ENCODE measurements around the gene KIDINS220.
"Not testable (repeated sequence)": the region's sequence is repeated elsewhere in the genome, so short reads cannot be mapped to it uniquely, and the experiment has no call there.

KIDINS220 gene

GRCh38 chr2:8740136-8740535 is 97.3 kb downstream of the KIDINS220 start:
- no peak for DNase-seq

DNA sequence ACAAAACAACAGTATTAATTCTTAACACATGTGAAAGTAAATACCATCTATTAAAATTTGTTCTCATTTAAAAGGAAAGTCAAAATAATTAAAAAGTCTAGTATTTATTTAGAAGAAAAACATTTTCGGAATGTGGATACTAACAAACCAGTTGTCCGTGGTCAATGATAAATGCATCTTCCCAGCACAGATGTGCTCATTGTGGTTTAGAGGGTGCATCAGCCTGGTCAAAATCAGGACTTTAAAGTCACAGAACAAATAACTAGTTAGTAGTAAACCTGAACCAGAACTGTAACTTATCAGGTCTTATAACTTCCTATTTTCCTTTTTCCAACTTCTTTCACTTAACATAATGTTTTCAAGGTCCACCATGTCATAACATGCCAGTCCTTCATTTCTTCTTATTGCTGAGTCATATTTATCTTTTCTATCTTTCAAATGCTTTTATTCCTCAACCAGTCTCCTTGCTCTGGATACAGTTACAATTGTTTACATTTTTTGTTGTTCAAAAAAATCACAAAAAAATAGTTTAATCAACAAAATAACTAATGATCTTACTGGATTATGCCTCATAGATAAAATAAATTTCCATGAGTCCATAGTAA is 99.7 kb downstream of the KIDINS220 start:
- no peak for DNase-seq

- no peak for DNase-seq
Observed at GRCh38 chr2:8732601-8733000, 104.8 kb downstream of the KIDINS220 start.

GRCh38 chr2:8729939-8730338 is 107.5 kb downstream of the KIDINS220 start:
- DNase-seq, result no peak

DNA sequence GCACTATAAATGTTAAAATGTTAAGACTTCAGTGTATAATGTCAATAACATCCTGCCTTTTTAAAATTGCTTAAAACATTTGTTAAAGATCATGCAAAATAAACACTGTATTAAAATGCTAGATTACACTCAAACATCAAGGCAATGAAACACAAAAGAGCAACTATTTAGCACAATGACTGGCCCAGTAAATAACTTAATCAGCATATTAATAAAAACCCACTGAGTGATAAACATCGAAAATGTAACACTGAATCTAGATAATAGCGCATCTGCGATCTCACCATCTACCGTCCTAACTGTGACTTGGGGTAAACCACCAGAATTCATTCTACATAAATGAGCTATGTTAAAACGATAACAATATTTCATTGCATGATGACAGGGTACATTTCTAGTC is 108.3 kb downstream of the KIDINS220 start:
- DNase-seq, result not testable (repeated sequence)

DNA sequence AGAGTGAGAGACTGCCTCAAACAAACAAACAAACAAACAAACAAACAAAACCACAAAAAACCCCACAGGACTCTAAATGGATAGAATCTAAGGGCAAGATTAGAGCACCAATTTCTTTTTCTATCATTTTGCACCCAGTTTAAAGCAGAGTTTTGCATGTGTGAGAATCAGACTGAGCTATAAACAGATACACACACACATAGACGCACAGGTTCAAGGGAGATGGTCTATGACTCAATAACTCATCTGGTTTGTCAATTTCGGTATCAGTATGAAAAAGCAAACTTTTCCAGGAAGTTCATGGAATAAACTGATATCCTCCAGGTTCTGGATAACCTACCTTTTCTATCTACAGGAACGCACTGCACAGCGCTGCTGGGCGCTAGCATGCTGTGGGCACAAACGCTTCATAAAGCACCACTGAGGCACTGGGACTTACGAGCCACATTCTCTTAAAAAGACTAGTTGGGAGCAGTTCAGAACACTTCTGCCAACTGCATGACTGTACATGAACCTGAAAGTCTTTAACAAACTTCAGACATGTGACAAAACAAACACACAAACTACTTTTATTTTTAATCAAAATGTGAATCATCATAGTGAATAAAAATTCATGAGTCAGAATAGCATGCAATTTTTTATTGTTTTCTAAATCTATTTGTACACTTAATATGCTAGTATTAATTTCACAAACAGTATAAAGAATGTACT is 109.0 kb downstream of the KIDINS220 start:
- DNase-seq, result no peak

GRCh38 chr2:8725838-8726237 is 111.6 kb downstream of the KIDINS220 start:
- no peak for DNase-seq

GRCh38 chr2:8722986-8723385 is 114.4 kb downstream of the KIDINS220 start:
- no peak for DNase-seq

DNA sequence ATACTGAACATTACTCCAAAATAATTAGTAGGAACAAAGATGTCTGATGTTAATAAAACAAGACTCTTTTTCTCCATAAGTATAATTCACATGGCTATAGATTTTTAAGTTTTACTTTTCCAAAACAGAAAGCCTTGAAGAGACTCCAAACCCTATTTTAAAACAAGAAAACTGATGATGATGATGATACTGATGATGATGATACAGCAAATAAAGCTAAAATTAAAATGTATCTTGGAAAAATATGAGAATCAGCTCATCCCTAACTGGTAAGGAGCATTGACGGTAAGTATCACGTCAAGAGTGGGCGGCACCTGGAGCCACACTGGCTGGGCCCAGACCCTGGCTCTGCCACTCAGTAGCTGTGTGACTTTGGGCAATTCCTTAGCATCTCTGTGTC is 116.0 kb downstream of the KIDINS220 start:
- no peak for DNase-seq

DNA sequence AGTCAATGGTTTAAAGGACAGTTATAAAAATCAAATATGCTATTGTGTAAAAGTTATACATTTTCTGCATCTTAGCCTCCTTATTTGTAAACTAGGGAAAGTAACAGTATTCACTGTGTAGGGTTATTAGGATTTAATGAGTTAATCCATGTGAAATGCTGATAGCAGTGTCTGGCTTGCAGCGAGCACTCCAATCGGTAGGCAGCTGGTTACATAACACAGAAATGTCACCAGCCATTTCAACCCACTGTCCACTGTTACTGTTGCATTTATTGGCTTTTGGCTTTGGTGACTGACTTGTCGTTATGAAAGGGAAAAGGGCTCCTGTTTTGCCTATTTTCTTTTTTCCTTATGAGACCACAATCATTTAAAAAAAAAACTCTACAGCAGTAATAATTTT is 116.7 kb downstream of the KIDINS220 start:
- DNase-seq, result no peak

- DNase-seq, result peak; percentile 2
Observed at GRCh38 chr2:8719528-8719927, 117.9 kb downstream of the KIDINS220 start.

DNA sequence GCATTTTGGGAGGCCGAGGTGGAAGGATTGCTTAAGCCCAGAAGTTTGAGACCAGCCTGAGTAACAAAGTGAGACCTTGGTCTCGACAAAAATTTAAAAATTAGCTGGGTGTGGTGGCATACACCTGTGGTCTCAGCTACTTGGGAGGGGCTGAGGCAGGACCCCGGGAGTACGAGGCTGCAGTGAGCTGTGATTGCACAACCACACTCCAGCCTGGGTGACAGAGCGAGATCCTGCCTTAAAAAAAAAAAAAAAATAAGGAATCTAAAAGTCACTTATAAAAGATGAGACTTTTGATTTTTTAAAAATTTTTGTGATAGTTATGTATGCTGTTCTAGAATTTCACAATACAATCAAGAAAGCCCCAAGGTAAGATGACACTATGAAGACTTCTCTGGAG is 122.4 kb downstream of the KIDINS220 start:
- no peak for DNase-seq

DNA sequence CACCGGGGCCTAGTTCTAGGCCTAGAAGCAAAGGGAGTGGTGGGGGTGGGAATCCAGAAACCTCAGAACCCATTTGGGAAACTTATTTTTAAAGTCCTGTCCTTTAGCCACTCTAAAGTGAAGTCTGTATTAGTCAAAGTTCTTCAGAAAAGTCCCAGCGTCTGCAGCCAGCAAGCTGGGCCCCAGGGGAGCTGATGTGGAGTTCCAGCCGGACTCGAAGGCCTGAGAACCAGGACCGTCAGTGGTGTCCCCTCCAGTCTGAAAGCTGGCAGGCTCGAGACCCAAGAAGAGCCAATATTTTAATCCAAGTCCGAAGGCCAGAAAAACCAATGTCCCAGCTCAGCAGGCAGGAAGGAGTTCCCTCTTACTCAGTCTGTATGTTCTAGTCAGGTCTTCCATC is 123.1 kb downstream of the KIDINS220 start:
- DNase-seq, result no peak

GRCh38 chr2:8710951-8711350 is 126.5 kb downstream of the KIDINS220 start:
- no peak for DNase-seq

DNA sequence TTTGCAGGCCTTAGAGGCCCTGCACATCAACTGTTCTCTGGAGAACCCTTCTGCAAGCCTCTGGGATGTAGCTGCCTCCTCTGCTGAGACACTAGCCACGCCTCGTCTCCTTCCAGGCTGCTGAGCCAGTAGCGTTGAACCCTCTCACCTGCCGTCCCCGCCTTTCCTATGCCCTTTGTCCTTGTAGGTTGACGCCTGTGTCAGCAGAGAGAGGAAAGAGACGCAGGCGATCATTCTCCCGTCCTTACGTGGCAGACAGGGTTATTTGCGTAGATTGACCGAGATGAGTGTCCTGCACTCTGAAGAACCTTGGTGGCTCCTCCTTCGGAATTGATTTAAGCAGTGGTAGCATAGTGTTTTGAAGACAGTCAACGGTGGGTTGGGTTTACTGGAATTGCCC is 127.8 kb downstream of the KIDINS220 start:
- no peak for DNase-seq

DNA sequence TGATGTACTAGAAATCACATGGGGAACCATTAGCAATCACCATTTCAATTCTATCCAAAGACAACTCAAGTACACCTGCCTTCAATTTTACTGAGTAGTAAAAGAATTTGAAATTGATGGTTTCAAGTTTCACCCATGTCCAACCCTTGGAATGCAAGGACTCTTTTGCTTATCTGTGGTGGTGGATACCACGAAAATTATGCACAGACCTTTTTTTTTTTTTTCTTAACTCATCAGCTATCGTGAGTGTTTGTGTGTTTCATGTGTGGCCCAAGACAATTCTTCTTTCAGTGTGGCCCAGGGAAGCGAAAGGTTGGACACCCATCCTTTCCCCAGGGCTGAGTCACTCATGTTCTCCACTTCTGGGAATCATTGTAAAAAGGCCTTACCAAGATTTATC is 132.5 kb downstream of the KIDINS220 start:
- DNase-seq, result no peak

DNA sequence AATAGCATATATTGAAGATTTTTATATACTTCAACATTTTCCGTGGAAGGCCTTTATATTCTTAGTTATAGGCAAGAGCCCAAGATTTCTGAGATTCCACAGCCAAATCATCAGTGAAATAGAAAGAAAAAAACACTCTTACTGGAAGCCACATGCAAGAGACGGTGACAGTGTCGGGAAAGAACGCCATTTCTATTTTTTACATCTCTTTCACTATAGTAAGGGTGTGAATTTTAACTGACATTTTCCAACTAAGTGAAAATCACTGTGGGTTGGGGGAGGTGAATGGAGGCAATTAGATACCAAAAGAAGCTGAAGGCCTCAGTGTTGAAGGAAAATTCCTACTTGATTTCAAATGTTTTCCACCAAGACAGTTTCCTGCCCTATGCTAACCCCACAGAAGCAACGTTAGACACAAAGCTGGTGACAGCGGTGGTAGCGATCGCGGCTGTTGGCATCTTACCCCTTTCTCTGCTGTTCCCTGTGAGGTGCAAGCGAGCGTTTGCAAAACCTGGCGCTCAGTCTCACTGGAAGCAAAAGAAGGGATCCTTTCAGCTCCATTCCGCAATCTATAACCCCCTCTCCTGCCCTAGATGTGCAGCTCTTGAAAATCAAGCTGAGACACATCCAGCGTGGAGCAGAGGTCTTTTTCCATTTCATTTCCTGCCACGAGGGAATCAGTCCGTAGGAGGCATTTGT is 135.6 kb downstream of the KIDINS220 start:
- DNase-seq, result no peak

GRCh38 chr2:8699839-8700238 is 137.6 kb downstream of the KIDINS220 start:
- DNase-seq, result no peak

GRCh38 chr2:8697190-8697589 is 140.2 kb downstream of the KIDINS220 start:
- DNase-seq, result no peak

DNA sequence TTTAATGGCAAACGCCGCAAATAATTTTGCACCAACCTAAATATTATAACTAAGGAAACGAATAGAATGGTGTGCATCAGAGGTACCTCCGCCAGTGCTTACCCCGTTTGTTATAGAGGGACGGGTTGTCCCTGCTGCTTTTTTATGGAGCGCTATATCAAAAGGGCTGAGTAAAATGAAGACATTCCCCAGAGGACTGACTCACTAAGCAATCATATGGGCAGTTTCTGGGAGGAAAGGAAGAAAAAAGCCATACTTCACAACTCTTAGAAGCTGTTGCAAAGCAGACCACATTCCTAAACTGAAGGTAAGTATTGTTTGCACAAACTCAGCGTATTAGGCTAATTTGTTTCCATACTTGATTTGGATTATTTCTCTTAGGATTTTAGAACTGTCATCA is 142.7 kb downstream of the KIDINS220 start:
- DNase-seq, result peak; percentile 32

- DNase-seq, result peak; percentile 63
Observed at GRCh38 chr2:8693157-8693821, 144.1 kb downstream of the KIDINS220 start.

- no peak for DNase-seq
Observed at GRCh38 chr2:8692783-8693156, 144.6 kb downstream of the KIDINS220 start.

DNA sequence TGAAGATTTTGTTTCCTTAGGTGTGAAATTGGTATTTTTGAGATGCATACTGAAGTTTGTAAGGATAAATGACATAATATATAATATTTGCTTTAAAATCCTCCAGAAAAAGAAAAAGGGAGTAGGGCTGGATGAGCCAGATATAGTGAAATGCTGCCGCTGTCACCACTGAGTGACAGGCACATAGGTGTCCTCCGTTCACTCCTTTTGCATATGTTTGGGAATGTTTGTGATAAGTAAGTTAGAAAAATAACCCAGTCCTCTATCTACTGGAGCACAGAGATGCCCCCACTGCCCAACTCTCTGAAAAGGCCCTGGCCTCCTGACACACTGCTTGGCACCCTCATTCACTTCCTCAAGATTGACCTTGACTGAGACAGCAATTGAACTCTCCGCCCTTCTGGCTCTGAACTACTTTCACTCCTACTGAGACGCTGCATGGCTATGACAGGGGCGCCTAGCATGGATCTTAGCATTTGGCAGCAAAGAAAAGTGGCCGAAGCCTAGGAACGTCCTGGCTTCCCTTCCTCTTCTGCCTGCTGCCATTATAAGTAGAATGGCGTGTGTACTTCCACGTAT is 145.5 kb downstream of the KIDINS220 start:
- no peak for DNase-seq
